Smooth muscle cell (in vitro differentiated cells): ENCODE measurements around the gene ABCD3. TPM values are rescaled to one million over a fixed set of nuclear protein-coding genes. Genes with fewer than 3 reads are reported as not detected.

Source experiments
- DNase-seq: peaks from one replicate; lab custom pipeline; 2025; ENCODE audit not compliant: unreplicated experiment; lab: John Stamatoyannopoulos, UW
- H2AFZ ChIP-seq: fragments of 200-600 bp; sonication (generic); 2 replicates; pipeline ENCODE4 v1.6.0; 2016; ENCODE audit warnings: antibody characterized with exemption, low read depth, mild to moderate bottlenecking
- H3F3A ChIP-seq: fragments of 200-600 bp; sonication (generic); 2 replicates; pipeline ENCODE4 v1.6.0; 2017; ENCODE audit warnings: antibody characterized with exemption, low read depth
- H3K27ac ChIP-seq: fragments of 200-600 bp; sonication (generic); 2 replicates; pipeline ENCODE4 v1.5.1; 2016; ENCODE audit warnings: low read depth, mild to moderate bottlenecking
- H3K27me3 ChIP-seq: fragments of 200-600 bp; sonication (generic); 2 replicates; pipeline ENCODE4 v1.6.1; 2016; ENCODE audit warnings: low read depth, mild to moderate bottlenecking
- H3K36me3 ChIP-seq: fragments of 200-600 bp; sonication (generic); 2 replicates; pipeline ENCODE4 v1.5.1; 2016; ENCODE audit warnings: low read depth
- H3K4me1 ChIP-seq: fragments of 200-600 bp; sonication (generic); 2 replicates; pipeline ENCODE4 v1.5.1; 2016; ENCODE audit warnings: low read depth
- H3K4me2 ChIP-seq: fragments of 200-600 bp; sonication (generic); 2 replicates; pipeline ENCODE4 v1.6.0; 2016; ENCODE audit warnings: mild to moderate bottlenecking
- H3K4me3 ChIP-seq: fragments of 200-600 bp; sonication (generic); 2 replicates; pipeline ENCODE4 v1.5.1; 2016; ENCODE audit warnings: mild to moderate bottlenecking
- H3K79me2 ChIP-seq: fragments of 200-600 bp; sonication (generic); 2 replicates; pipeline ENCODE4 v1.6.0; 2016; ENCODE audit warnings: low read depth, mild to moderate bottlenecking
- H3K9ac ChIP-seq: fragments of 200-600 bp; sonication (generic); 2 replicates; pipeline ENCODE4 v1.6.0; 2016; ENCODE audit warnings: low read depth
- H3K9me3 ChIP-seq: fragments of 200-600 bp; sonication (generic); replicated peaks from 2 replicates; pipeline ENCODE4 v1.5.1; 2016; ENCODE audit warnings: low read depth
- H4K20me1 ChIP-seq: fragments of 200-600 bp; sonication (generic); 2 replicates; pipeline ENCODE4 v1.6.0; 2016; ENCODE audit warnings: low read depth
- CTCF ChIP-seq: fragments of 200-600 bp; sonication (generic); IDR thresholded peaks from 2 replicates; pipeline ENCODE4 v1.5.1; 2017; ENCODE audit warnings: borderline replicate concordance, mild to moderate bottlenecking, antibody characterized with exemption; ENCODE audit not compliant: insufficient read depth, poor library complexity, severe bottlenecking
- WGBS: methylation state at CpG from one replicate; pipeline ENCODE4 v1.1.7; 2016; ENCODE audit warnings: low lambda C conversion rate; 5-methylcytosine and 5-hydroxymethylcytosine counted together
- polyA plus RNA-seq: library from polyadenylated mRNA; unstranded; fragments of >200 nt; fragmentation: Nextera tagmentation; extraction: Ambion mirVana; gene quantifications from 2 replicates; pipeline ENCODE4 v1.2.1, GENCODE V29; 2016
- total RNA-seq: library from RNA; depleted of rRNA; stranded (reverse); fragments of >200 nt; gene quantifications from 2 replicates; pipeline ENCODE4 v1.2.3, GENCODE V29; 2014

The ABCD3 gene
- total and polyA plus RNA-seq, 2 experiments from 2014 or later, result 22.5 to 42.4 TPM

GRCh38 chr1:94475232-94475631 lies 57.0 kb downstream of the ABCD3 start:
- Histone ChIP-seq H3K4me3 (no peak overlapping the region), H4K20me1 (no peaks in the 10 kb centered on the region), H3F3A (peaks cover 8% of the 10 kb centered on the region), H3K36me3 (no peaks in the 10 kb centered on the region), H2AFZ (no peak overlapping the region), H3K4me2 (no peak overlapping the region), H3K27ac (no peak overlapping the region), H3K27me3 (no peaks in the 10 kb centered on the region), H3K79me2 (no peaks in the 10 kb centered on the region), H3K4me1 (no peaks in the 10 kb centered on the region), H3K9ac (no peak overlapping the region), H3K9me3 (no peaks in the 10 kb centered on the region)
- DNase-seq, result no peak
- no peak for TF ChIP-seq CTCF

GRCh38 chr1:94479682-94480081 lies 61.5 kb downstream of the ABCD3 start:
- Histone ChIP-seq H4K20me1 (no peaks in the 10 kb centered on the region), H3K9me3 (no peaks in the 10 kb centered on the region), H3K4me1 (no peaks in the 10 kb centered on the region), H3F3A (peaks cover 8% of the 10 kb centered on the region), H3K27ac (no peak overlapping the region), H3K79me2 (no peaks in the 10 kb centered on the region), H3K27me3 (no peaks in the 10 kb centered on the region), H2AFZ (no peak overlapping the region), H3K4me3 (no peak overlapping the region), H3K9ac (no peak overlapping the region), H3K36me3 (no peaks in the 10 kb centered on the region), H3K4me2 (no peak overlapping the region)
- TF ChIP-seq CTCF, result no peak
- DNase-seq, result no peak
- 97% methylated on average over 3 of the region's 3 CpGs for WGBS

GRCh38 chr1:94481473-94481933 lies 63.3 kb downstream of the ABCD3 start:
- peak; percentile 81 for TF ChIP-seq CTCF
- H3K36me3 ChIP-seq, result no peaks in the 10 kb centered on the region
- DNase-seq, result no peak
- H3K4me2 ChIP-seq, result no peak overlapping the region
- no peak overlapping the region for H3K4me3 ChIP-seq
- no peak overlapping the region for H2AFZ ChIP-seq
- no peaks in the 10 kb centered on the region for H4K20me1 ChIP-seq
- no peak overlapping the region for H3K27ac ChIP-seq
- no peak overlapping the region for H3K9ac ChIP-seq
- H3K79me2 ChIP-seq, result no peaks in the 10 kb centered on the region
- H3K4me1 ChIP-seq, result no peaks in the 10 kb centered on the region
- H3K27me3 ChIP-seq, result no peaks in the 10 kb centered on the region
- WGBS, result 10% methylated on average over 4 of the region's 4 CpGs
- H3F3A ChIP-seq, result peaks cover 8% of the 10 kb centered on the region
- no peaks in the 10 kb centered on the region for H3K9me3 ChIP-seq

- H3K36me3 ChIP-seq, result peaks cover 19% of the 10 kb centered on the region
Measured at GRCh38 chr1:94486990-94487389, 68.8 kb downstream of the ABCD3 start.

More at GRCh38 chr1:94486990-94487389, 68.8 kb downstream of the ABCD3 start:
- H3F3A ChIP-seq, result no peaks in the 10 kb centered on the region
- no peak for DNase-seq
- H3K27me3 ChIP-seq, result no peaks in the 10 kb centered on the region
- H3K27ac ChIP-seq, result no peak overlapping the region
- H3K4me2 ChIP-seq, result no peak overlapping the region
- no peaks in the 10 kb centered on the region for H3K79me2 ChIP-seq
- no peaks in the 10 kb centered on the region for H4K20me1 ChIP-seq
- no peak for TF ChIP-seq CTCF
- no peak overlapping the region for H3K4me3 ChIP-seq
- H3K4me1 ChIP-seq, result no peaks in the 10 kb centered on the region
- no peak overlapping the region for H2AFZ ChIP-seq
- H3K9ac ChIP-seq, result no peak overlapping the region
- no peaks in the 10 kb centered on the region for H3K9me3 ChIP-seq
- WGBS, result 89% methylated on average over 5 of the region's 5 CpGs
